C1 segment of cervical spinal cord (tissue), 14 donors: Measurements from ENCODE around the gene PHRF1.
A peak's percentile ranks its signal among the peaks of the same experiment; 100 is the strongest.

Source experiments
- DNase-seq, 14 donors: peaks; one replicate each; lab custom pipeline; 2025; lab: John Stamatoyannopoulos, UW

Gene PHRF1

GRCh38 chr11:575996-576768 lies at the start of gene PHRF1:
Gene PHRF1, plus strand, starts transcription at chr11:576470. Its CDS starts 5,043 bp downstream, at chr11:581513.
- peak; percentile 80 to 98 (median 94) for DNase-seq

- DNase-seq, result no peak
These were observed 48.0 kb upstream of the PHRF1 start for GRCh38 chr11:528166-528814.

- DNase-seq, result no peak
These were observed 47.2 kb upstream of the PHRF1 start for GRCh38 chr11:528815-529727.

- DNase-seq, result no peak
These were observed 46.4 kb upstream of the PHRF1 start for GRCh38 chr11:529728-530411.

GRCh38 chr11:530960-531831 lies 45.1 kb upstream of the PHRF1 start:
- DNase-seq, result no peak

GRCh38 chr11:531919-532526 lies 44.2 kb upstream of the PHRF1 start:
- DNase-seq, result no peak

GRCh38 chr11:532527-532985 lies 43.7 kb upstream of the PHRF1 start:
- DNase-seq, result no peak

GRCh38 chr11:532986-533585 lies 43.2 kb upstream of the PHRF1 start:
- DNase-seq, result no peak

GRCh38 chr11:533586-534395 lies 42.5 kb upstream of the PHRF1 start:
- DNase-seq, result no peak

GRCh38 chr11:534396-535209 lies 41.7 kb upstream of the PHRF1 start:
- peak in 1 of 14 donors; percentile 11 for DNase-seq

- DNase-seq, result no peak
These were observed 41.1 kb upstream of the PHRF1 start for GRCh38 chr11:535210-535518.

- DNase-seq, result peak; percentile 48 to 97 (median 88)
These were observed 40.5 kb upstream of the PHRF1 start, which contains the start of gene HRAS for GRCh38 chr11:535519-536454. Gene HRAS, minus strand, starts transcription at chr11:535576.

GRCh38 chr11:536841-537621 lies 39.2 kb upstream of the PHRF1 start, which contains the start of gene LRRC56:
Gene LRRC56, plus strand, starts transcription at chr11:537527. Its CDS starts 3,158 bp downstream, at chr11:540685.
- DNase-seq, result no peak

GRCh38 chr11:537622-538430 lies 38.4 kb upstream of the PHRF1 start:
- no peak for DNase-seq
